ENCODE data around the gene BMP7. TPM values are rescaled to one million over a fixed set of nuclear protein-coding genes. Genes with fewer than 3 reads are reported as not detected.

The BMP7 gene
- total and polyA plus RNA-seq, 2 donors (not counting 3 experiments of a cell fraction or from before 2014, with no cell fraction given), result not detected

- intact Hi-C loops (cut with micrococcal nuclease) (no loop called here), dilution Hi-C loops (cut with MboI; ENCODE audit: extremely low pct_ligation_motif_present, low sequenced_read_pairs) (no loop called here)
- Histone ChIP-seq H3K27ac (ENCODE audit: insufficient read depth, low read depth, low read length) (no peak overlapping the region), H2AFZ (ENCODE audit: low read depth, low read length) (no peak overlapping the region), H3K27me3 (ENCODE audit: control insufficient read depth in 2 of 2, insufficient read depth in 2 of 2, low read length in 2 of 2) (no peaks in the 10 kb centered on the region), H3K9ac (replicated peaks; ENCODE audit: extremely low read depth, insufficient read depth, low read length) (no peak overlapping the region), H3K9me3 (replicated peaks; ENCODE audit: control insufficient read depth, insufficient read depth, low read length) (no peaks in the 10 kb centered on the region), H3K4me3 (replicated peaks in 1 of 3; ENCODE audit: insufficient read depth in 1 of 3, low read depth in 1 of 3, low read length in 3 of 3) (no peak overlapping the region), H3K9me1 (replicated peaks; ENCODE audit: control insufficient read depth, extremely low read depth, insufficient read depth, low read length) (no peaks in the 10 kb centered on the region), H3K36me3 (ENCODE audit: control insufficient read depth in 2 of 2, extremely low read depth in 1 of 2, insufficient read depth in 2 of 2, low read length in 2 of 2) (no peaks in the 10 kb centered on the region), H4K20me1 (replicated peaks; ENCODE audit: control insufficient read depth, extremely low read depth, insufficient read depth, low read length) (no peaks in the 10 kb centered on the region), H3K4me2 (ENCODE audit: insufficient read depth, low read length) (no peak overlapping the region), H3K79me2 (ENCODE audit: control insufficient read depth, insufficient read depth, low read length) (no peaks in the 10 kb centered on the region), H3K4me1 (ENCODE audit: control insufficient read depth, extremely low read depth, insufficient read depth, low read length) (no peaks in the 10 kb centered on the region)
- CTCF ChIA-PET, result no interaction called here
- TF ChIP-seq GATA2 (IDR thresholded peaks at IDR 0.05; ENCODE audit: insufficient read depth, insufficient read length, low read depth, low read length), result no peak
- no peak for TF ChIP-seq FOS (IDR thresholded peaks at IDR 0.05; ENCODE audit: borderline replicate concordance, insufficient read depth, low read length)
- TF ChIP-seq JUN (IDR thresholded peaks at IDR 0.05; ENCODE audit: borderline replicate concordance, insufficient read depth, insufficient read length, low read depth), result no peak
- no peak for TF ChIP-seq EZH2 (IDR thresholded peaks at IDR 0.05; ENCODE audit: borderline replicate concordance, low read depth, low read length, severe bottlenecking)
- no peak for FAIRE-seq
- DNase-seq (ENCODE audit: low read depth, low spot score), result no peak
- no TSS peak for BruUV-seq (replicated peaks)
- POLR2A ChIA-PET, result no interaction called here
These were observed 81.2 kb downstream of the BMP7 start for GRCh38 chr20:57185188-57185743.

- no TSS peak for BruUV-seq (replicated peaks)
- no peaks in the 10 kb centered on the region for H3K79me2 ChIP-seq (ENCODE audit: control insufficient read depth, insufficient read depth, low read length)
- TF ChIP-seq POLR2A (IDR thresholded peaks at IDR 0.05; ENCODE audit: low read depth, low read length), result no peak
- no peak for TF ChIP-seq CTCF (IDR thresholded peaks at IDR 0.05; ENCODE audit: extremely low read depth in 1 of 2, insufficient read depth in 1 of 2, low read depth in 1 of 2, low read length in 2 of 2)
- no peak for TF ChIP-seq GATA2 (IDR thresholded peaks at IDR 0.05; ENCODE audit: insufficient read depth, insufficient read length, low read depth, low read length)
- no peak for TF ChIP-seq POLR2AphosphoS5 (IDR thresholded peaks at IDR 0.05; ENCODE audit: insufficient read depth, low read depth, low read length)
- TF ChIP-seq EZH2 (IDR thresholded peaks at IDR 0.05; ENCODE audit: borderline replicate concordance, low read depth, low read length, severe bottlenecking), result no peak
- no peak for TF ChIP-seq FOS (IDR thresholded peaks at IDR 0.05; ENCODE audit: borderline replicate concordance, insufficient read depth, low read length)
- TF ChIP-seq MYC (IDR thresholded peaks at IDR 0.05; ENCODE audit: low read depth, low read length), result no peak
- TF ChIP-seq MAX (IDR thresholded peaks at IDR 0.05; ENCODE audit: insufficient read depth, insufficient read length), result no peak
- no peak for TF ChIP-seq JUN (IDR thresholded peaks at IDR 0.05; ENCODE audit: borderline replicate concordance, insufficient read depth, insufficient read length, low read depth)
- H3K9me3 ChIP-seq (replicated peaks; ENCODE audit: control insufficient read depth, insufficient read depth, low read length), result peaks cover under 1% of the 10 kb centered on the region
- H3K4me1 ChIP-seq (ENCODE audit: control insufficient read depth, extremely low read depth, insufficient read depth, low read length), result no peaks in the 10 kb centered on the region
- no peak overlapping the region for H3K4me2 ChIP-seq (ENCODE audit: insufficient read depth, low read length)
- no peaks in the 10 kb centered on the region for H3K36me3 ChIP-seq (ENCODE audit: control insufficient read depth in 2 of 2, extremely low read depth in 1 of 2, insufficient read depth in 2 of 2, low read length in 2 of 2)
- dilution Hi-C loops (cut with MboI; ENCODE audit: extremely low pct_ligation_motif_present, low sequenced_read_pairs), result no loop called here
- no peak overlapping the region for H2AFZ ChIP-seq (ENCODE audit: low read depth, low read length)
- no peak for DNase-seq (ENCODE audit: low read depth, low spot score)
- no peaks in the 10 kb centered on the region for H3K9me1 ChIP-seq (replicated peaks; ENCODE audit: control insufficient read depth, extremely low read depth, insufficient read depth, low read length)
- no peaks in the 10 kb centered on the region for H4K20me1 ChIP-seq (replicated peaks; ENCODE audit: control insufficient read depth, extremely low read depth, insufficient read depth, low read length)
- ChIA-PET POLR2A (no interaction called here), CTCF (no interaction called here)
- no peak overlapping the region for H3K9ac ChIP-seq (replicated peaks; ENCODE audit: extremely low read depth, insufficient read depth, low read length)
- no peak for FAIRE-seq
- intact Hi-C loops (cut with micrococcal nuclease), result no loop called here
- no peak overlapping the region for H3K27ac ChIP-seq (ENCODE audit: insufficient read depth, low read depth, low read length)
- H3K27me3 ChIP-seq (ENCODE audit: control insufficient read depth in 2 of 2, insufficient read depth in 2 of 2, low read length in 2 of 2), result no peaks in the 10 kb centered on the region
- H3K4me3 ChIP-seq (replicated peaks in 1 of 3; ENCODE audit: insufficient read depth in 1 of 3, low read depth in 1 of 3, low read length in 3 of 3), result no peak overlapping the region
These were observed 82.9 kb downstream of the BMP7 start for GRCh38 chr20:57183457-57184009.

Data from endothelial cell of umbilical vein (primary cell).